ENCODE measurements around the gene GAS6. TPM values are rescaled to one million over a fixed set of nuclear protein-coding genes. Genes with fewer than 3 reads are reported as not detected.

Gene GAS6
- total RNA-seq, 4 donors from 2014 or later = 128 to 287 (median 199) TPM

DNA sequence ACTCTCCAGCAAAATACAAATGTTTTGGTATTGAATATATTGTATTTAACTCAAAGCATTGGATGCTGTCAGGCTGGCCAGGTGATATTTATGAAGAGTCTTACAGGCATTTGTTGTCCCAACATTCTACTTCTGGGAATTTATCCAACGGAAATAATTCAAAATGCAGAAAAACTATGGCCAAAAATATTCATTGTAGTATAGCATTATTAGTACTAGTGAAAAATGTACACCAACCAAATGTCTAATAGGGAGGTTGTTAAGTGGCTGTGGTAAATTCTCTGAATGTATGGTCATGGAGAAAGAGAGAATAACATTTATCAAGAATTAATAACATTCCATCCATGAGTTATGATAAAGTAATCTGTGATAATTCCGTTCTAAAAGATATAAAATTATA, 38.6 kb upstream of the GAS6 start:
- intact Hi-C loops (cut with DNase I; ENCODE audit: low total_unique reads) = no loop called here
- no peaks in the 10 kb centered on the region for H3K36me3 ChIP-seq
- H3K4me3 ChIP-seq = no peak overlapping the region
- no peak for DNase-seq
- peaks cover 0 to 11% of the 10 kb centered on the region in 2 donors for H3K4me1 ChIP-seq
- H3K27ac ChIP-seq = peak overlapping the region; percentile 62 to 77
- no peaks in the 10 kb centered on the region for H3K27me3 ChIP-seq
- no peak for TF ChIP-seq POLR2A (IDR thresholded peaks at IDR 0.05)
- TF ChIP-seq, protein P1, sequence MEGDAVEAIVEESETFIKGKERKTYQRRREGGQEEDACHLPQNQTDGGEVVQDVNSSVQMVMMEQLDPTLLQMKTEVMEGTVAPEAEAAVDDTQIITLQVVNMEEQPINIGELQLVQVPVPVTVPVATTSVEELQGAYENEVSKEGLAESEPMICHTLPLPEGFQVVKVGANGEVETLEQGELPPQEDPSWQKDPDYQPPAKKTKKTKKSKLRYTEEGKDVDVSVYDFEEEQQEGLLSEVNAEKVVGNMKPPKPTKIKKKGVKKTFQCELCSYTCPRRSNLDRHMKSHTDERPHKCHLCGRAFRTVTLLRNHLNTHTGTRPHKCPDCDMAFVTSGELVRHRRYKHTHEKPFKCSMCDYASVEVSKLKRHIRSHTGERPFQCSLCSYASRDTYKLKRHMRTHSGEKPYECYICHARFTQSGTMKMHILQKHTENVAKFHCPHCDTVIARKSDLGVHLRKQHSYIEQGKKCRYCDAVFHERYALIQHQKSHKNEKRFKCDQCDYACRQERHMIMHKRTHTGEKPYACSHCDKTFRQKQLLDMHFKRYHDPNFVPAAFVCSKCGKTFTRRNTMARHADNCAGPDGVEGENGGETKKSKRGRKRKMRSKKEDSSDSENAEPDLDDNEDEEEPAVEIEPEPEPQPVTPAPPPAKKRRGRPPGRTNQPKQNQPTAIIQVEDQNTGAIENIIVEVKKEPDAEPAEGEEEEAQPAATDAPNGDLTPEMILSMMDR (IDR thresholded peaks at IDR 0.05) = no peak
- no peaks in the 10 kb centered on the region for H3K9me3 ChIP-seq

DNA sequence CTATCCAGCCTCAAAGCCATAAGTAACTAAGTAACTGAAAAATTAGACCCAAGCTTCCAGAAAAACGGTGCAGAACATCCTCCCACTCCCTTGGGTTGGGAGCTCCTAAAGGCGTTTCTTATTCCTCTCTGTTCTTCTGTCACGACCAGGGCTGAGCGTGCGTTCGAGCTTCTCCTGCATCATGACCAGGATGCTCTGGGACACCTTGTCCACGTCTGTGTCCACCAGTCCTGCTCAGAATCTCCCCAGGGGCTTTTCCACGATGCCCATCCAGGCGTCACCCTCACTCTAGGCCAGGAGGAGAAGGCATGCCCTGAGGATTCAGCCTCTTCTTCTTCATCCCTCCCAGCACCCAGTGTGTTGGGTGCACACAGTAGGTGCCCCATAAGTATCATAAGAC, 37.8 kb upstream of the GAS6 start:
- intact Hi-C loops (cut with DNase I; ENCODE audit: low total_unique reads) = no loop called here
- no peaks in the 10 kb centered on the region for H3K36me3 ChIP-seq
- H3K27ac ChIP-seq = peak overlapping the region; percentile 34 to 69
- H3K4me1 ChIP-seq = peaks cover 0 to 11% of the 10 kb centered on the region in 2 donors
- H3K9me3 ChIP-seq = no peaks in the 10 kb centered on the region
- TF ChIP-seq, protein P1 (IDR thresholded peaks at IDR 0.05) = no peak
- no peak for TF ChIP-seq POLR2A (IDR thresholded peaks at IDR 0.05)
- H3K27me3 ChIP-seq = no peaks in the 10 kb centered on the region
- peak in 1 of 2 donors; percentile 14 for DNase-seq
- H3K4me3 ChIP-seq = no peak overlapping the region

DNA sequence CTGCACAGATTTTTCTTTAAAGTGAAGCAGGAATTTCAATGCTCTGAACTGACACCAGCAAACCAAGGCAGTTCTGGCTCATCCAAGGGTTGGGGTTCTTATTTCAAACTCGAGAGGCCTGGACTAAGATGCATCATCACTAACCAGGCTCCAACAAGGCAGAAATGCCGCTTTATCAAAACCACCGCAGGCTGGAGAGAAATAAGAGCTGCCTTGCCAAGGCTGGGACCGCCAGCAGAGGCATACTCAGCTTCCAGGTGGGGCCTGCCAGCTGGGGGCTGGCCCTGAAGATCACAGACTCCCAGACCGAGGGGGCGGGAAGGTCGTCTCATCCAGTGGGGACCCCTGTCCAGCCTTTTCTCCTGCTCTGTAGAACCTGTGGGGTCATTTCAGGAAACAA, 37.4 kb upstream of the GAS6 start:
- Histone ChIP-seq H3K36me3 (no peaks in the 10 kb centered on the region), H3K9me3 (no peaks in the 10 kb centered on the region), H3K4me1 (peaks cover 0 to 11% of the 10 kb centered on the region in 2 donors), H3K27ac (peak overlapping the region; percentile 34 to 69), H3K4me3 (no peak overlapping the region), H3K27me3 (no peaks in the 10 kb centered on the region)
- TF ChIP-seq, protein P1 (IDR thresholded peaks at IDR 0.05) = no peak
- no peak for TF ChIP-seq POLR2A (IDR thresholded peaks at IDR 0.05)
- intact Hi-C loops (cut with DNase I; ENCODE audit: low total_unique reads) = no loop called here
- DNase-seq = peak in 1 of 2 donors; percentile 19

DNA sequence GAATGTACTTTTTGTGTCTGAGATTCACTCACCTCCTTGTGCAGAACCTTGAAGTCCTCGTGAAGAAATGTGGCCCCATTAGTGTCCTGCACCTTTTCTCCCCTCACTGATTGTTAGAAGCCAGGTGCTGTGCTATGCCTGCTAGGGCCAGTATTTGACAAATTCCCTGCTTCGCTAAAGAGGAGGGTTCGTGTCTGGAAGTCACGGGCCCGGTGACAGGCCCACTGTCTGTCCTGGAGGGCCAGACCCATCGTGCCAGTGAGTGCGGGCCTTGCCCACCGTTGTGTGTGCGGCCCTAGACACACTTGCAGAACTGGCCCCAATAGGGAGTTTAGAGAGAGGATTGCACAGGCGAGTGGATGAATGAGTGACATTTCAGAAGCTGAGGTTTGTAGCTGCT, 36.8 kb upstream of the GAS6 start:
- intact Hi-C loops (cut with DNase I; ENCODE audit: low total_unique reads) = no loop called here
- DNase-seq = peak in 1 of 2 donors; percentile 9

DNA sequence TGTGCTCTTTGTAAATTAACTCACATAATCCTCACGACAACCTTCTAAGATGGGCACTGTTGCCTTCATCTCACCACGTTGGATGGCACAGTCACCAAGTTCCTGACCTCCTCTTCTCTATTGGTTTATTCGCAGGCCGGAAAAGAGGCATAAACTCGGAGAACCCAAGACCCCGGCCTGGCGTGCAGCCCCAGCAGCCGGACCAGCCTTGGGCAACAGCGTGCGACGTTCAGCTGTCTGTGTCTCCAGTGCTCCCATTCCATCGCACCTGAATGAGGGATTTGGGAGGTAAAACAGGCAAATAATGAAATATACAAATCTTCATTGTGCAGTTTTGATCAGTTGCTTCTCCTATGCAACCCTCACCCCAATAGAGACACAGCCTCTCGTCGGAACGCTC, 34.5 kb upstream of the GAS6 start:
- H3K36me3 ChIP-seq = no peaks in the 10 kb centered on the region
- no peak overlapping the region for H3K27ac ChIP-seq
- intact Hi-C loops (cut with DNase I; ENCODE audit: low total_unique reads) = no loop called here
- no peaks in the 10 kb centered on the region for H3K9me3 ChIP-seq
- no peaks in the 10 kb centered on the region for H3K27me3 ChIP-seq
- DNase-seq = peak in 1 of 2 donors; percentile 8
- TF ChIP-seq POLR2A (IDR thresholded peaks at IDR 0.05) = no peak
- TF ChIP-seq, protein P1 (IDR thresholded peaks at IDR 0.05) = no peak
- H3K4me1 ChIP-seq = peaks cover 0 to 2% of the 10 kb centered on the region in 2 donors
- no peak overlapping the region for H3K4me3 ChIP-seq

More for the DNA sequence above, 36.8 kb upstream of the GAS6 start:
- Histone ChIP-seq H3K36me3 (no peaks in the 10 kb centered on the region), H3K27me3 (no peaks in the 10 kb centered on the region), H3K4me3 (no peak overlapping the region), H3K27ac (peak overlapping the region in 1 of 2 donors; percentile 69), H3K4me1 (peaks cover 0 to 11% of the 10 kb centered on the region in 2 donors), H3K9me3 (no peaks in the 10 kb centered on the region)
- TF ChIP-seq, protein P1 (IDR thresholded peaks at IDR 0.05) = no peak
- no peak for TF ChIP-seq POLR2A (IDR thresholded peaks at IDR 0.05)

Data from uterus (tissue), 4 donors.